Measurements from ENCODE around the gene PRXL2A. TPM values are rescaled to one million over a fixed set of nuclear protein-coding genes. Genes with fewer than 3 reads are reported as not detected.
A peak's percentile ranks its signal among the peaks of the same experiment; 100 is the strongest.

PRXL2A gene
- total and polyA plus RNA-seq, 10 of the 15 experiments (the other 5 are each of a cell fraction or from before 2014, with no cell fraction given): 2.8 to 15.6 (median 11.1) TPM

DNA sequence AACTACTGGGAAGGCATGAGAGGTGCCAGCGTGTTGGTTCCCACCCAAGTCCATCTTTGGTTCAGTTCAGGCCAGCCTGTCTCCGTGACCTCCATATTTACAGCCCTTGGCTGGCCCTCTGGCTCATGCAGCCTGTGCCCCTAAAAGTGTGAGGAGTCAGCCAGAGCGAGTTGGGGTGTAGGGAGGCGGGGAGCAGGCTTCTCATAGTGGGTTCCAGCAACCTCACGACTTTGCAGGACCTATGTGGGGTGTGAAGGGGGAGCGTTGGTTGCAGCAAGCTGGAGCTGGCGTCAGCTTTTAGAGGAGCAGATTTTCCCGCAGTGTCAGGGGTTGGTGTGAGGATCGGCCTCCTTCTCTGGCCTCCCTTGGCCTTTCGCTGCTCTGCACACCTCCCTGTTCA is 55.5 kb downstream of the PRXL2A start:
- FAIRE-seq (no peak), DNase-seq (ENCODE audit: low read depth, low spot score) (no peak), ATAC-seq (no peak)
- H3K4me1 ChIP-seq (ENCODE audit: control insufficient read depth, insufficient read depth, low read length): peaks cover 85% of the 10 kb centered on the region
- H3K27ac ChIP-seq (ENCODE audit: control insufficient read depth, insufficient read depth): peak overlapping the region; percentile 47
- ChIA-PET RAD21 (ENCODE audit: unreplicated experiment) (interaction anchor here (1.1 to 21.4 kb wide), 7 partner anchors 8 to 77 kb away, joined by 7 to 412 read pairs (median 18); no protein-coding TSS in a partner anchor), SMC1A (ENCODE audit: uncharacterized antibody, unreplicated experiment) (interaction anchor here (1.6 to 36.0 kb wide), 6 partner anchors 7 to 42 kb away, joined by 5 to 1038 read pairs (median 49); no protein-coding TSS in a partner anchor), CTCF (interaction anchor here (0.8 to 21.5 kb wide), 8 partner anchors 8 to 135 kb away, joined by 3 to 402 read pairs (median 6); no protein-coding TSS in a partner anchor), POLR2A (interaction anchor here (1.0 to 12.9 kb wide), 7 partner anchors 7 to 40 kb away, joined by 3 to 190 read pairs (median 8); partner anchors contain the start of gene TSPAN14)
- no TSS peak for BruUV-seq (replicated peaks)
- TF ChIP-seq JUNB (IDR thresholded peaks at IDR 0.05) (no peak), POU2F2 (IDR thresholded peaks at IDR 0.05; ENCODE audit: borderline replicate concordance, low read depth, low read length) (no peak), TCF12 (IDR thresholded peaks at IDR 0.05; ENCODE audit: low read depth, low read length) (no peak)
- WGBS (ENCODE audit: insufficient coverage, insufficient replicate concordance, low lambda C conversion rate, missing lambda C conversion rate): 97% methylated on average over 10 of the region's 10 CpGs
- H3K4me3 ChIP-seq: peak overlapping the region; percentile 19; the same call in 1 of the 2 replicates
- intact Hi-C loops (cut with micrococcal nuclease; ENCODE audit: unreplicated experiment) (no loop called here), in situ Hi-C loops (cut with MboI) (no loop called here)
- H2AFZ ChIP-seq (ENCODE audit: control insufficient read depth, low read depth, low read length): no peak overlapping the region
- H3K9ac ChIP-seq (ENCODE audit: control insufficient read depth, insufficient read depth, low read length): peak overlapping the region; percentile 8; the same call in 1 of the 2 replicates
- no peaks in the 10 kb centered on the region; the same call in 1 of the 2 replicates for H4K20me1 ChIP-seq (ENCODE audit: control insufficient read depth, insufficient read depth)
- peaks cover 0 to 2% of the 10 kb centered on the region in 2 experiments; a peak in 3 of 4 replicates for H3K36me3 ChIP-seq (ENCODE audit: control insufficient read depth in 2 of 2, insufficient read depth in 2 of 2, low read length in 1 of 2)
- peaks cover 97% of the 10 kb centered on the region for H3K79me2 ChIP-seq (ENCODE audit: control insufficient read depth, insufficient read depth, low read length)
- H3K27me3 ChIP-seq (replicated peaks in 1 of 2; ENCODE audit: control insufficient read depth in 2 of 2, insufficient read depth in 2 of 2, low read length in 1 of 2): no peaks in the 10 kb centered on the region
- peak overlapping the region; percentile 75 for H3K4me2 ChIP-seq (ENCODE audit: control insufficient read depth, insufficient read depth)
- H3K9me3 ChIP-seq (replicated peaks; ENCODE audit: control insufficient read depth, insufficient read depth, low read length): no peaks in the 10 kb centered on the region

DNA sequence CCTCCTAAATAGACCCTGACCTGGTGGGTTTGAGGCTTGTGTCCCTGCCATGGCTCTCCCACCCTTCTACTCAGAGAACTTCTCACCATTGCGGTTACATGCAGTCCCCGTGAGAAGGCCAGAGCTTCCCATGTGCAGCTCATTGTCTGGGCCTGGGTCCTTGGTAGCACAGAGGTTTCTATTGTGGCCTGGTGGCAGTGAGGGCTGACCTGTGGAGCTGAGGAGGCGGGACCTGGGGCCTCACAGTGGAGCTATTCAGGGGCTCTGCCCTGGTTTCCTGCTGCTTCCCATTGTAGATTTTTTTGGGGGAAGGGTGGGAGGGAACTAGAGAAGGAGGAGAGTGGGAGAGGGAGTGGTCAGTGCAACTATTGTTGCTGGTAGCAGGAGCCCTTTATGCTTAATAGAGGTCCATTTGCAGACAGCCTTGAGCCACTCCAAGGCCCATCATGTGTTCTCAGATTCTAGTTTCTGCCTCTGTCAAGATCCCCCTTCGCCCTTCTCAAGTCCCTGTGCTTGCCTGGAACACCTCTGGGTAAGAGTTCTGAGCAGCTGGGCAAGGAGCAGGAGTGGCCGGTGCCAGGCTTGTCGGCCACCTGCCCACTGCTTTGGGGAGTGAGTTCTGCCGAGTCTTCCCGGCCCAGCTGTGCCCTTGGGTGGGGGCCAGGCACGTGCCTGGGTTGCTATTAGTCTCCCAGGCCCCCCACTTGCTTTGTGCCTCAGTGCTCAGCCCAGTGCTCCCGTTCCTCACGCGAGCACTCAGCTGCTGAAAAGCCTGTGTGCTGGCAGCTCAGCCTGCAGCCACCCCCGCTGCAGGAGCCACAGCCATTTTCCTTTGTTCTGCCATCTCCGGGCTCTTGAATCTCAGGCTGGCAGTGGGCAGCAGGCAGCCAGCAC is 56.5 kb downstream of the PRXL2A start:
- Histone ChIP-seq H3K4me3 (peak overlapping the region; percentile 42; the same call in 1 of the 2 replicates), H3K9me3 (replicated peaks; ENCODE audit: control insufficient read depth, insufficient read depth, low read length) (no peaks in the 10 kb centered on the region), H3K79me2 (ENCODE audit: control insufficient read depth, insufficient read depth, low read length) (peaks cover 94% of the 10 kb centered on the region), H3K4me1 (ENCODE audit: control insufficient read depth, insufficient read depth, low read length) (peaks cover 76% of the 10 kb centered on the region), H2AFZ (ENCODE audit: control insufficient read depth, low read depth, low read length) (no peak overlapping the region), H3K4me2 (ENCODE audit: control insufficient read depth, insufficient read depth) (peak overlapping the region; percentile 83), H3K27ac (ENCODE audit: control insufficient read depth, insufficient read depth) (peak overlapping the region; percentile 47), H3K9ac (ENCODE audit: control insufficient read depth, insufficient read depth, low read length) (peak overlapping the region; percentile 46), H3K27me3 (replicated peaks in 1 of 2; ENCODE audit: control insufficient read depth in 2 of 2, insufficient read depth in 2 of 2, low read length in 1 of 2) (no peaks in the 10 kb centered on the region), H4K20me1 (ENCODE audit: control insufficient read depth, insufficient read depth) (no peaks in the 10 kb centered on the region), H3K36me3 (ENCODE audit: control insufficient read depth in 2 of 2, insufficient read depth in 2 of 2, low read length in 1 of 2) (peaks cover 0 to 2% of the 10 kb centered on the region in 2 experiments; a peak in 3 of 4 replicates)
- ChIA-PET SMC1A (ENCODE audit: uncharacterized antibody, unreplicated experiment) (interaction anchor here (0.7 to 36.0 kb wide), 7 partner anchors 6 to 261 kb away, joined by 3 to 1038 read pairs (median 11); no protein-coding TSS in a partner anchor), CTCF (interaction anchor here (0.8 to 21.5 kb wide), 8 partner anchors 7 to 135 kb away, joined by 3 to 402 read pairs (median 8); no protein-coding TSS in a partner anchor), RAD21 (ENCODE audit: unreplicated experiment) (interaction anchor here (0.6 to 21.4 kb wide), 8 partner anchors 7 to 1097 kb away, joined by 3 to 412 read pairs (median 17); no protein-coding TSS in a partner anchor), POLR2A (interaction anchor here (0.6 to 12.9 kb wide), 7 partner anchors 8 to 44 kb away, joined by 3 to 190 read pairs (median 9); partner anchors contain the start of gene TSPAN14)
- no peak for FAIRE-seq
- 90% methylated on average over 14 of the region's 14 CpGs for WGBS (ENCODE audit: insufficient coverage, insufficient replicate concordance, low lambda C conversion rate, missing lambda C conversion rate)
- intact Hi-C loops (cut with micrococcal nuclease; ENCODE audit: unreplicated experiment): no loop called here
- no TSS peak for BruUV-seq (replicated peaks)
- DNase-seq (ENCODE audit: low read depth, low spot score): no peak
- ATAC-seq: peak; percentile 38
- in situ Hi-C loops (cut with MboI): no loop called here
- TF ChIP-seq DPF2 (IDR thresholded peaks at IDR 0.05): peak; percentile 30; the same call in 1 of the 2 replicates
- TF ChIP-seq NR2F1 (conservative IDR thresholded peaks at IDR 0.05): 0 out of 2 replicates have a peak, but pooled peaks have one; percentile 39
- no peak for TF ChIP-seq BACH1 (IDR thresholded peaks at IDR 0.05; ENCODE audit: borderline replicate concordance)
- 0 out of 2 replicates have a peak, but pooled peaks have one; percentile 21 for TF ChIP-seq GATAD2B (conservative IDR thresholded peaks at IDR 0.05; ENCODE audit: low read depth)
- TF ChIP-seq, protein P1, sequence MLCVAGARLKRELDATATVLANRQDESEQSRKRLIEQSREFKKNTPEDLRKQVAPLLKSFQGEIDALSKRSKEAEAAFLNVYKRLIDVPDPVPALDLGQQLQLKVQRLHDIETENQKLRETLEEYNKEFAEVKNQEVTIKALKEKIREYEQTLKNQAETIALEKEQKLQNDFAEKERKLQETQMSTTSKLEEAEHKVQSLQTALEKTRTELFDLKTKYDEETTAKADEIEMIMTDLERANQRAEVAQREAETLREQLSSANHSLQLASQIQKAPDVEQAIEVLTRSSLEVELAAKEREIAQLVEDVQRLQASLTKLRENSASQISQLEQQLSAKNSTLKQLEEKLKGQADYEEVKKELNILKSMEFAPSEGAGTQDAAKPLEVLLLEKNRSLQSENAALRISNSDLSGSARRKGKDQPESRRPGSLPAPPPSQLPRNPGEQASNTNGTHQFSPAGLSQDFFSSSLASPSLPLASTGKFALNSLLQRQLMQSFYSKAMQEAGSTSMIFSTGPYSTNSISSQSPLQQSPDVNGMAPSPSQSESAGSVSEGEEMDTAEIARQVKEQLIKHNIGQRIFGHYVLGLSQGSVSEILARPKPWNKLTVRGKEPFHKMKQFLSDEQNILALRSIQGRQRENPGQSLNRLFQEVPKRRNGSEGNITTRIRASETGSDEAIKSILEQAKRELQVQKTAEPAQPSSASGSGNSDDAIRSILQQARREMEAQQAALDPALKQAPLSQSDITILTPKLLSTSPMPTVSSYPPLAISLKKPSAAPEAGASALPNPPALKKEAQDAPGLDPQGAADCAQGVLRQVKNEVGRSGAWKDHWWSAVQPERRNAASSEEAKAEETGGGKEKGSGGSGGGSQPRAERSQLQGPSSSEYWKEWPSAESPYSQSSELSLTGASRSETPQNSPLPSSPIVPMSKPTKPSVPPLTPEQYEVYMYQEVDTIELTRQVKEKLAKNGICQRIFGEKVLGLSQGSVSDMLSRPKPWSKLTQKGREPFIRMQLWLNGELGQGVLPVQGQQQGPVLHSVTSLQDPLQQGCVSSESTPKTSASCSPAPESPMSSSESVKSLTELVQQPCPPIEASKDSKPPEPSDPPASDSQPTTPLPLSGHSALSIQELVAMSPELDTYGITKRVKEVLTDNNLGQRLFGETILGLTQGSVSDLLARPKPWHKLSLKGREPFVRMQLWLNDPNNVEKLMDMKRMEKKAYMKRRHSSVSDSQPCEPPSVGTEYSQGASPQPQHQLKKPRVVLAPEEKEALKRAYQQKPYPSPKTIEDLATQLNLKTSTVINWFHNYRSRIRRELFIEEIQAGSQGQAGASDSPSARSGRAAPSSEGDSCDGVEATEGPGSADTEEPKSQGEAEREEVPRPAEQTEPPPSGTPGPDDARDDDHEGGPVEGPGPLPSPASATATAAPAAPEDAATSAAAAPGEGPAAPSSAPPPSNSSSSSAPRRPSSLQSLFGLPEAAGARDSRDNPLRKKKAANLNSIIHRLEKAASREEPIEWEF (IDR thresholded peaks at IDR 0.05; ENCODE audit: insufficient replicate concordance, low read depth, low read length): peak; percentile 80
- no peak for TF ChIP-seq NFYB (IDR thresholded peaks at IDR 0.05; ENCODE audit: insufficient read depth, low read depth, low read length)

All from GM12878 (cell line).